K562 (cell line): ENCODE measurements around the gene PDE8B. TPM values are rescaled to one million over a fixed set of nuclear protein-coding genes. Genes with fewer than 3 reads are reported as not detected.

Experiments used
- ATAC-seq: fragments of 200-7000 bp; cut with Tn5 transposase; 3 replicates; pipeline ENCODE4 v1.9.1; 2020; ENCODE audit warnings: moderate library complexity
- BruUV-seq: library from RNA; stranded (reverse); fragments of 400-500 nt; replicated peaks from 2 replicates; lab custom pipeline; 2021; lab: Mats Ljungman, UMichigan
- CTCF ChIA-PET: fragments of 300-600 bp; formaldehyde crosslinking; extraction: SDS; loops from one replicate; lab custom pipeline; 2021; ENCODE audit warnings: low intra/inter-chr PET ratio; lab: Yijun Ruan, JAX
- POLR2A ChIA-PET: fragments of 300-600, 350-650 bp; sonication (Branson Sonifier 250); formaldehyde crosslinking; extraction: SDS; loops from one replicate; lab custom pipeline; 2021; ENCODE audit warnings: antibody characterized with exemption, inconsistent platforms; lab: Yijun Ruan, JAX
- DNase-seq, 4 experiments: peaks; one replicate each; pipeline versions ENCODE4 v3.0.0 to v3.0.0-alpha.2; 2011 to 2018; ENCODE audit warnings: low spot score in 3 of 4, mixed read lengths in 3 of 4; ENCODE audit errors: extremely low read depth in 1 of 4
- FAIRE-seq: peaks from 2 replicates; lab custom pipeline; 2011; peaks lifted over from hg19 to GRCh38; lab: Jason Lieb, UNC
- H2AFZ ChIP-seq: 2 replicates; pipeline ENCODE4 v1.6.0; 2011; ENCODE audit warnings: low read depth, low read length, control low read depth, inconsistent platforms
- H3K27ac ChIP-seq: fragments of 200-600 bp; 3 replicates; pipeline ENCODE4 v1.8.0; 2011; ENCODE audit warnings: low read depth, mild to moderate bottlenecking, control low read depth, inconsistent platforms, low read length, moderate library complexity, mixed read lengths; ENCODE audit errors: extremely low read depth
- H3K27me3 ChIP-seq, 2 experiments: fragments of 300-600 bp in 1 of 2; 2 replicates in 1 of 2; 3 replicates in 1 of 2; pipeline versions ENCODE4 v1.6.0 to v1.8.0; 2011; ENCODE audit warnings: inconsistent platforms in 2 of 2, low read length in 2 of 2, mild to moderate bottlenecking in 1 of 2, mixed read lengths in 1 of 2, moderate library complexity in 1 of 2; ENCODE audit not compliant: control insufficient read depth in 2 of 2, insufficient read depth in 2 of 2
- H3K36me3 ChIP-seq: fragments of 300-600 bp; 3 replicates; pipeline ENCODE4 v1.8.0; 2011; ENCODE audit warnings: mild to moderate bottlenecking, low read length, inconsistent platforms; ENCODE audit not compliant: control insufficient read depth, insufficient read depth
- H3K4me1 ChIP-seq, 2 experiments: fragments of 200-600 bp in 1 of 2; replicated peaks in 1 of 2; 2 replicates in 1 of 2; 3 replicates in 1 of 2; pipeline versions ENCODE4 v1.5.1 to v1.8.0; 2011; ENCODE audit warnings: inconsistent platforms in 2 of 2, low read length in 2 of 2, mild to moderate bottlenecking in 1 of 2, mixed read lengths in 1 of 2, moderate library complexity in 1 of 2; ENCODE audit not compliant: control insufficient read depth in 2 of 2, insufficient read depth in 2 of 2
- H3K4me2 ChIP-seq: 2 replicates; pipeline ENCODE4 v1.6.1; 2011; ENCODE audit warnings: low read length, control low read depth, inconsistent platforms, mixed read lengths; ENCODE audit not compliant: insufficient read depth
- H3K4me3 ChIP-seq: fragments of 200-600 bp; sonication (generic), shearing (Covaris generic); 2 replicates; pipeline ENCODE4 v1.5.1; 2016; ENCODE audit warnings: control low read depth, inconsistent platforms
- H3K79me2 ChIP-seq: fragments of 200-600 bp; 3 replicates; pipeline ENCODE4 v1.8.0; 2011; ENCODE audit warnings: low read length, inconsistent platforms; ENCODE audit not compliant: control insufficient read depth, insufficient read depth
- H3K9ac ChIP-seq, 2 experiments: 2 replicates each; pipeline versions ENCODE4 v1.6.0 to v1.6.1; 2011; ENCODE audit warnings: low read depth in 2 of 2, low read length in 2 of 2, control low read depth in 1 of 2, inconsistent platforms in 1 of 2, mild to moderate bottlenecking in 1 of 2, mixed read lengths in 1 of 2; ENCODE audit not compliant: insufficient read depth in 1 of 2
- H3K9me1 ChIP-seq: one replicate; pipeline ENCODE4 v1.6.0; 2011; ENCODE audit warnings: inconsistent platforms, mild to moderate bottlenecking, low read length, moderate library complexity; ENCODE audit not compliant: control insufficient read depth, insufficient read depth
- H3K9me3 ChIP-seq: replicated peaks from 2 replicates; pipeline ENCODE4 v1.5.1; 2011; ENCODE audit warnings: low read depth, low read length, inconsistent platforms; ENCODE audit not compliant: control insufficient read depth, insufficient read depth
- H4K20me1 ChIP-seq: replicated peaks from 2 replicates; pipeline ENCODE4 v1.6.1; 2011; ENCODE audit warnings: low read length, inconsistent platforms, mixed read lengths; ENCODE audit not compliant: control insufficient read depth, insufficient read depth
- BRF1 ChIP-seq: IDR thresholded peaks from 3 replicates; pipeline ENCODE4 v1.6.1; 2011; ENCODE audit warnings: borderline replicate concordance, mild to moderate bottlenecking; ENCODE audit not compliant: insufficient read length; ENCODE audit errors: extremely low read depth
- HEY1 ChIP-seq: fragments of 250-450 bp; sonication (Bioruptor Pico); IDR thresholded peaks from 2 replicates; pipeline ENCODE4 v1.5.0; 2020; ENCODE audit warnings: mild to moderate bottlenecking, moderate library complexity, borderline replicate concordance
- IRF9 ChIP-seq: fragments of 450-650 bp; IDR thresholded peaks from 2 replicates; pipeline ENCODE4 v1.6.1; 2016; ENCODE audit warnings: missing biosample characterization, missing genetic modification characterization
- KLF10 ChIP-seq: fragments of 250-450 bp; sonication (Bioruptor Pico); IDR thresholded peaks from 2 replicates; pipeline ENCODE4 v1.6.1; 2021; ENCODE audit warnings: matching md5 sums
- NFATC3 ChIP-seq: fragments of 450-650 bp; IDR thresholded peaks from 2 replicates; pipeline ENCODE4 v1.6.1; 2017; ENCODE audit warnings: mild to moderate bottlenecking
- NUFIP1 ChIP-seq: fragments of 450-650 bp; IDR thresholded peaks from 2 replicates; pipeline ENCODE4 v1.6.1; 2018; ENCODE audit not compliant: partially characterized antibody
- PML ChIP-seq: IDR thresholded peaks from 2 replicates; pipeline ENCODE4 v1.6.1; 2012; ENCODE audit warnings: low read length, inconsistent platforms
- POLR2H ChIP-seq: IDR thresholded peaks from 2 replicates; pipeline ENCODE4 v1.6.1; 2016; ENCODE audit warnings: missing genetic modification characterization, low read depth, mild to moderate bottlenecking, control low read depth, missing compliant biosample characterization, moderate library complexity
- RREB1 ChIP-seq: fragments of 250-450 bp; sonication (Bioruptor Pico); IDR thresholded peaks from 2 replicates; pipeline ENCODE4 v1.4.0; 2020
- TAL1 ChIP-seq: fragments of 450-650 bp; IDR thresholded peaks from 2 replicates; pipeline ENCODE4 v1.6.1; 2016; ENCODE audit warnings: mild to moderate bottlenecking
- THAP7 ChIP-seq: fragments of 250-450 bp; sonication (Bioruptor Pico); IDR thresholded peaks from 2 replicates; pipeline ENCODE4 v1.5.0; 2021
- ZBTB49 ChIP-seq: sonication (generic); formaldehyde crosslinking; IDR thresholded peaks from 2 replicates; pipeline ENCODE4 v1.8.0; 2022; ENCODE audit warnings: missing genetic modification reagents, mild to moderate bottlenecking, borderline replicate concordance
- ZNF224 ChIP-seq: sonication (generic); formaldehyde crosslinking; IDR thresholded peaks from 2 replicates; pipeline ENCODE4 v1.8.0; 2022; ENCODE audit warnings: mild to moderate bottlenecking, missing genetic modification reagents
- WGBS: fragments of 100-300 bp; shearing (Covaris generic); methylation state at CpG from one replicate; pipeline ENCODE4 v1.1.6; 2016; ENCODE audit warnings: low coverage, mixed read lengths; ENCODE audit not compliant: insufficient coverage; ENCODE audit errors: missing lambda C conversion rate; 5-methylcytosine and 5-hydroxymethylcytosine counted together
- in situ Hi-C: fragments of 300-500 bp; cut with MboI; formaldehyde crosslinking; loops from 4 replicates; pipeline ENCODE4 v1.15.0; 2018; ENCODE audit warnings: inconsistent platforms, mixed read lengths
- intact Hi-C: fragments of 100-400 bp; cut with micrococcal nuclease; formaldehyde crosslinking; loops from 2 replicates; pipeline ENCODE4 v1.14.2; 2022
- polyA plus RNA-seq, 8 experiments: library from polyadenylated mRNA; depleted of rRNA in 4 of 8; stranded (reverse) in 5 of 8; unstranded in 3 of 8; fragments of >200 nt; fragmentation: Nextera tagmentation in 2 of 8; fragmentation: Illumina TruSeq in 1 of 8; extraction: Ambion mirVana in 2 of 8; extraction: Trizol in 1 of 8; gene quantifications; 2 replicates each; pipeline versions ENCODE4 v1.2.1 to v1.2.3, GENCODE V29; 2011 to 2014; ENCODE audit warnings: inconsistent platforms in 1 of 8, missing spikeins in 1 of 8
- total RNA-seq, 7 experiments: library from RNA; depleted of rRNA in 6 of 7; stranded (reverse); fragments of >200 nt in 6 of 7; fragmentation: Illumina TruSeq in 2 of 7; extraction: Trizol in 2 of 7; gene quantifications; 2 replicates each; pipeline versions ENCODE4 v1.2.1 to v1.2.3, GENCODE V29; 2011 to 2021; ENCODE audit warnings: low replicate concordance in 1 of 7

PDE8B gene
- total and polyA plus RNA-seq, 9 of the 15 experiments (the other 6 are each of a cell fraction or from before 2014, with no cell fraction given) = 0.15 to 0.28 TPM; not detected in 7

GRCh38 chr5:77192441-77193050 lies 17.9 kb upstream of the PDE8B start:
- in situ Hi-C loops (no loop called here), intact Hi-C loops (no loop called here)
- Histone ChIP-seq H3K4me1 (no peaks in the 10 kb centered on the region), H3K27me3 (0 out of 5 replicates have a peak, but pooled peaks cover 2 to 6% of the 10 kb centered on the region in 2 experiments), H3K27ac (no peak overlapping the region), H3K9me1 (no peaks in the 10 kb centered on the region), H3K4me3 (no peak overlapping the region), H4K20me1 (no peaks in the 10 kb centered on the region), H3K4me2 (no peak overlapping the region), H3K36me3 (no peaks in the 10 kb centered on the region), H3K9me3 (no peaks in the 10 kb centered on the region), H3K79me2 (no peaks in the 10 kb centered on the region), H2AFZ (no peak overlapping the region), H3K9ac (no peak overlapping the region)
- no peak for ATAC-seq
- ChIA-PET CTCF (interaction anchor here (0.6 kb wide), 1 partner anchor 47 kb away, joined by 3 read pairs; no protein-coding TSS in a partner anchor), POLR2A (no interaction called here)
- 0% methylated on average over 2 of the region's 2 CpGs for WGBS
- DNase-seq = no peak
- FAIRE-seq = no peak
- BruUV-seq = no TSS peak
- TF ChIP-seq TAL1 (no peak), ZBTB49 (CRISPR knock-in tag) (no peak), BRF1 (no peak), RREB1 (CRISPR knock-in tag) (no peak), ZNF224 (CRISPR knock-in tag) (no peak), NFATC3 (no peak), POLR2H (tag) (no peak), NUFIP1 (no peak), KLF10 (CRISPR knock-in tag) (no peak), IRF9 (tag) (no peak), THAP7 (CRISPR knock-in tag) (no peak), PML (no peak), HEY1 (CRISPR knock-in tag) (no peak)
